Heart left ventricle (tissue), 13 donors: ENCODE data around the gene MTARC2.

Source experiments
- CTCF ChIP-seq, 12 donors: fragments of 200-600 bp; sonication (generic) in 4 of 12; IDR thresholded peaks; one replicate each; pipeline versions ENCODE4 v1.5.0 to v1.8.0; 2018 to 2022; ENCODE audit warnings: antibody characterized with exemption in 12 of 12, mild to moderate bottlenecking in 5 of 12
- POLR2A ChIP-seq, 2 donors: fragments of 450-650 bp; IDR thresholded peaks; one replicate each; pipeline ENCODE4 v1.6.1; 2017; ENCODE audit warnings: antibody characterized with exemption in 2 of 2, mild to moderate bottlenecking in 2 of 2, moderate library complexity in 2 of 2
- donor health status: ischemic (EF 13 %, LVEDD 7.1; RV severe dilation, severe dysfunction).
- donor health status: DM: no; HTN: yes; CAD: no.
- donor health status: DM: no; HTN: no; CAD: no.
- donor health status: ischemic (EF 25% LVEDD 6.9; RV normal size, moderate dysfunction).
- donor health status: ischemic (EF 25% LVEDD 5.7; RV mildly dilated, moderate dysfunction).
- donor health status: ischemic (EF 35%, LVEDD 5.7; RV mildly dilated, moderate dysfunction).
- donor health status: nonischemic (EF 11% LVEDD 7.7; RV severe dilation, severe dysfunction).
- donor health status: DM: yes; HTN: yes; CAD: no.
- donor health status: PGD.
- donor health status: ischemic (EF 29% LVEDD 5.4; RV normal size, mild dysfunction).
- donor health status: nonischemic (EF 23%, LVEDD 6.1; RV moderate dilation, normal function).

GRCh38 chr1:220803401-220804201 lies 55.5 kb downstream of the MTARC2 start:
- peak; percentile 75 to 86 (median 81) for TF ChIP-seq CTCF (IDR thresholded peaks at IDR 0.05)
- TF ChIP-seq POLR2A (IDR thresholded peaks at IDR 0.05) = no peak
